CD14-positive monocyte (primary cell): ENCODE measurements around the gene TICAM2. TPM values are rescaled to one million over a fixed set of nuclear protein-coding genes. Genes with fewer than 3 reads are reported as not detected.
A peak's percentile ranks its signal among the peaks of the same experiment; 100 is the strongest.

Source experiments
- DNase-seq, 3 donors: peaks; one replicate each; pipeline ENCODE4 v3.0.0-alpha.2; 2011 to 2022
- H2AFZ ChIP-seq: 2 replicates; pipeline ENCODE4 v1.6.0; 2012; ENCODE audit warnings: mild to moderate bottlenecking, low read depth, low read length, inconsistent platforms; ENCODE audit not compliant: insufficient read depth, poor library complexity, severe bottlenecking
- H3K27ac ChIP-seq, 2 donors: 1 replicate in 1 of 2; 2 replicates in 1 of 2; pipeline ENCODE4 v1.5.1; 2012 to 2013; ENCODE audit warnings: low read length in 2 of 2, control low read depth in 1 of 2, inconsistent platforms in 1 of 2, low read depth in 1 of 2, mild to moderate bottlenecking in 1 of 2
- H3K27me3 ChIP-seq, 2 donors: one replicate each; pipeline versions ENCODE4 v1.6.0 to v1.6.1; 2011 to 2013; ENCODE audit warnings: low read length in 2 of 2; ENCODE audit not compliant: control insufficient read depth in 2 of 2, insufficient read depth in 2 of 2
- H3K36me3 ChIP-seq, 2 donors: replicated peaks in 1 of 2; 1 replicate in 1 of 2; 2 replicates in 1 of 2; pipeline versions ENCODE4 v1.5.1 to v1.6.1; 2012 to 2013; ENCODE audit warnings: low read length in 2 of 2, control low read depth in 1 of 2, inconsistent platforms in 1 of 2, mild to moderate bottlenecking in 1 of 2; ENCODE audit not compliant: insufficient read depth in 2 of 2, control insufficient read depth in 1 of 2
- H3K4me1 ChIP-seq, 2 donors: 1 replicate in 1 of 2; 2 replicates in 1 of 2; pipeline versions ENCODE4 v1.5.1 to v1.6.1; 2012 to 2013; ENCODE audit warnings: low read length in 2 of 2, control low read depth in 1 of 2, inconsistent platforms in 1 of 2, mild to moderate bottlenecking in 1 of 2, moderate library complexity in 1 of 2; ENCODE audit not compliant: insufficient read depth in 2 of 2, control insufficient read depth in 1 of 2
- H3K4me2 ChIP-seq: replicated peaks from 2 replicates; pipeline ENCODE3; 2012; ENCODE audit warnings: low read length, moderate library complexity, mild to moderate bottlenecking; ENCODE audit not compliant: poor library complexity, severe bottlenecking; ENCODE audit errors: extremely low read depth
- H3K4me3 ChIP-seq, 3 experiments: fragments of 200-600 bp in 1 of 3; sonication (generic) in 1 of 3; replicated peaks in 1 of 3; 1 replicate in 2 of 3; 2 replicates in 1 of 3; pipeline ENCODE4 v1.5.1; 2011 to 2013; ENCODE audit warnings: low read length in 3 of 3, mild to moderate bottlenecking in 3 of 3, control low read depth in 2 of 3, low read depth in 2 of 3, inconsistent platforms in 1 of 3, moderate library complexity in 1 of 3
- H3K79me2 ChIP-seq: 2 replicates; pipeline ENCODE4 v1.6.0; 2012; ENCODE audit warnings: mild to moderate bottlenecking, control low read depth, inconsistent platforms, low read length, moderate library complexity; ENCODE audit not compliant: insufficient read depth
- H3K9ac ChIP-seq: 2 replicates; pipeline ENCODE4 v1.6.0; 2017; ENCODE audit warnings: low read length, mild to moderate bottlenecking; ENCODE audit not compliant: insufficient read depth, poor library complexity, severe bottlenecking
- H3K9me3 ChIP-seq, 2 donors: replicated peaks in 1 of 2; 1 replicate in 1 of 2; 2 replicates in 1 of 2; pipeline versions ENCODE4 v1.5.1 to v1.6.1; 2012 to 2013; ENCODE audit warnings: low read length in 2 of 2, control low read depth in 1 of 2; ENCODE audit not compliant: control insufficient read depth in 1 of 2, insufficient read depth in 1 of 2
- H4K20me1 ChIP-seq: 2 replicates; pipeline ENCODE4 v1.6.0; 2012; ENCODE audit warnings: mild to moderate bottlenecking, low read length, control low read depth, moderate library complexity; ENCODE audit not compliant: insufficient read depth
- H3K27ac Mint-ChIP-seq, 7 donors: one replicate each; pipeline ENCODE4 v1.8.0; 2020; ENCODE audit warnings: mild to moderate bottlenecking in 7 of 7, mixed read lengths in 7 of 7, moderate library complexity in 6 of 7, inconsistent platforms in 2 of 7
- H3K27me3 Mint-ChIP-seq, 3 donors: one replicate each; pipeline ENCODE4 v1.8.0; 2021 to 2022; ENCODE audit warnings: low read depth in 3 of 3, mild to moderate bottlenecking in 3 of 3, mixed read lengths in 3 of 3, moderate library complexity in 3 of 3, inconsistent platforms in 1 of 3
- H3K36me3 Mint-ChIP-seq, 2 donors: one replicate each; pipeline ENCODE4 v1.8.0; 2020; ENCODE audit warnings: mixed read lengths in 2 of 2, inconsistent platforms in 1 of 2, mild to moderate bottlenecking in 1 of 2
- H3K4me1 Mint-ChIP-seq: one replicate; pipeline ENCODE4 v1.8.0; 2020; ENCODE audit warnings: mild to moderate bottlenecking, mixed read lengths
- H3K4me3 Mint-ChIP-seq, 2 donors: one replicate each; pipeline ENCODE4 v1.8.0; 2020; ENCODE audit warnings: mild to moderate bottlenecking in 2 of 2, mixed read lengths in 2 of 2, moderate library complexity in 1 of 2
- H3K9me3 Mint-ChIP-seq, 7 donors: one replicate each; pipeline ENCODE4 v1.8.0; 2020 to 2022; ENCODE audit warnings: mixed read lengths in 7 of 7, mild to moderate bottlenecking in 6 of 7, moderate library complexity in 6 of 7, inconsistent platforms in 2 of 7
- WGBS: methylation state at CpG from one replicate; pipeline ENCODE4 v1.1.5; 2013; ENCODE audit warnings: missing lambda C conversion rate; ENCODE audit not compliant: insufficient coverage; 5-methylcytosine and 5-hydroxymethylcytosine counted together
- intact Hi-C, 2 donors: fragments of 100-400 bp; cut with micrococcal nuclease; formaldehyde crosslinking; loops; one replicate each; pipeline versions ENCODE4 v1.15.0 to v1.15.1; 2023
- polyA plus RNA-seq, 3 donors: library from polyadenylated mRNA; depleted of rRNA in 1 of 3; unstranded in 2 of 3; stranded (reverse) in 1 of 3; fragments of 300-500 nt in 2 of 3; fragments of >200 nt in 1 of 3; fragmentation: Illumina TruSeq in 2 of 3; gene quantifications; 1 replicate in 2 of 3; 2 replicates in 1 of 3; pipeline ENCODE4 v1.2.3, GENCODE V29; 2012 to 2021
- TF ChIP-seq, protein P1 (sequence below): fragments of 200-600 bp; IDR thresholded peaks from one replicate; pipeline ENCODE4 v1.8.0; 2022; ENCODE audit warnings: antibody characterized with exemption, mild to moderate bottlenecking

Gene TICAM2
- polyA plus RNA-seq, 3 donors: 3.5 to 25.1 (median 14.6) TPM

GRCh38 chr5:115611873-115612272 lies 9.6 kb upstream of the TICAM2 start:
- no peaks in the 10 kb centered on the region for H3K27me3 ChIP-seq
- no peak overlapping the region for H3K4me3 ChIP-seq
- Mint-ChIP-seq H3K9me3 (no peaks in the 10 kb centered on the region), H3K27ac (no peak overlapping the region), H3K27me3 (peaks cover 0 to 1% (median 0%) of the 10 kb centered on the region in 3 donors), H3K4me3 (no peak overlapping the region), H3K4me1 (no peaks in the 10 kb centered on the region), H3K36me3 (peaks cover 41 to 52% of the 10 kb centered on the region in 2 donors)
- no peak overlapping the region for H3K4me2 ChIP-seq
- intact Hi-C loops: loop anchor here in 1 of 2 donors (2.0 kb wide), 1 partner anchor 13 kb away; no protein-coding TSS in a partner anchor
- peaks cover 22% of the 10 kb centered on the region for H3K79me2 ChIP-seq
- 90% methylated on average over 4 of the region's 5 CpGs for whole genome bisulfite sequencing
- H2AFZ ChIP-seq: no peak overlapping the region
- no peak overlapping the region for H3K27ac ChIP-seq
- no peak for DNase-seq
- H3K4me1 ChIP-seq: no peaks in the 10 kb centered on the region
- peaks cover 46 to 65% of the 10 kb centered on the region in 2 donors for H3K36me3 ChIP-seq
- H3K9ac ChIP-seq: no peak overlapping the region
- peaks cover 32% of the 10 kb centered on the region for H4K20me1 ChIP-seq
- no peaks in the 10 kb centered on the region for H3K9me3 ChIP-seq
- TF ChIP-seq, protein P1, sequence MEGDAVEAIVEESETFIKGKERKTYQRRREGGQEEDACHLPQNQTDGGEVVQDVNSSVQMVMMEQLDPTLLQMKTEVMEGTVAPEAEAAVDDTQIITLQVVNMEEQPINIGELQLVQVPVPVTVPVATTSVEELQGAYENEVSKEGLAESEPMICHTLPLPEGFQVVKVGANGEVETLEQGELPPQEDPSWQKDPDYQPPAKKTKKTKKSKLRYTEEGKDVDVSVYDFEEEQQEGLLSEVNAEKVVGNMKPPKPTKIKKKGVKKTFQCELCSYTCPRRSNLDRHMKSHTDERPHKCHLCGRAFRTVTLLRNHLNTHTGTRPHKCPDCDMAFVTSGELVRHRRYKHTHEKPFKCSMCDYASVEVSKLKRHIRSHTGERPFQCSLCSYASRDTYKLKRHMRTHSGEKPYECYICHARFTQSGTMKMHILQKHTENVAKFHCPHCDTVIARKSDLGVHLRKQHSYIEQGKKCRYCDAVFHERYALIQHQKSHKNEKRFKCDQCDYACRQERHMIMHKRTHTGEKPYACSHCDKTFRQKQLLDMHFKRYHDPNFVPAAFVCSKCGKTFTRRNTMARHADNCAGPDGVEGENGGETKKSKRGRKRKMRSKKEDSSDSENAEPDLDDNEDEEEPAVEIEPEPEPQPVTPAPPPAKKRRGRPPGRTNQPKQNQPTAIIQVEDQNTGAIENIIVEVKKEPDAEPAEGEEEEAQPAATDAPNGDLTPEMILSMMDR: no peak

DNA sequence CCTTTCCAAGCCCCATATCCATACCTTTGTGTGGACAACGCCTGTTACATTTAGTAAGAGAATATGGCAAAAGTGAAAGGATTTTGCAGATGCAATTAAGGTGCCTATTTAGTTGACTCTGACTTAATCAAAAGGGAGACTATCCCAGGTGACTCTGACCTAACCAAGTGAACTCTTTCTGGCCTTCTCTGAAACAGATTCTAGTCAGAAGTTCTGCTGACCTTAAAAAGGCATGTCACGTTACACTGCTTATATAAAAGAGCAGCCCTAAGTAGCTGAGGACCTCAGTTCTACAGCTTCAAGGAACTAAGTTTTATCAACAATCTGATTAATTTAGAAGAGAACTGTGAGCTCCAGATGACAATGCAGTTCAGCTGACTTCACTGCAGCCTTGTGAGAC lies 5.7 kb upstream of the TICAM2 start:
- H3K27ac Mint-ChIP-seq: peak overlapping the region in 1 of 7 donors; percentile 35
- H3K79me2 ChIP-seq: peaks cover 6% of the 10 kb centered on the region
- H3K27me3 Mint-ChIP-seq: peaks cover 0 to 3% (median 0%) of the 10 kb centered on the region in 3 donors
- H3K9me3 ChIP-seq: no peaks in the 10 kb centered on the region
- no peak overlapping the region for H3K4me2 ChIP-seq
- H3K36me3 Mint-ChIP-seq: peaks cover 28 to 36% of the 10 kb centered on the region in 2 donors
- H3K36me3 ChIP-seq: peaks cover 16 to 27% of the 10 kb centered on the region in 2 donors
- H3K4me3 Mint-ChIP-seq: no peak overlapping the region
- H3K4me1 ChIP-seq: peaks cover 16 to 17% of the 10 kb centered on the region in 2 donors
- no peak overlapping the region for H3K9ac ChIP-seq
- no peak overlapping the region for H2AFZ ChIP-seq
- no peak for DNase-seq
- peaks cover 15% of the 10 kb centered on the region for H3K4me1 Mint-ChIP-seq
- WGBS: no CpG with 5 or more reads among the region's 2 CpGs
- no peak overlapping the region for H3K27ac ChIP-seq
- intact Hi-C loops: loop anchor here (10.0 kb wide), 2 partner anchors 63 to 433 kb away; partner anchors contain the start of gene FEM1C (in 1 of the 2)
- H3K4me3 ChIP-seq: no peak overlapping the region
- no peaks in the 10 kb centered on the region for H3K9me3 Mint-ChIP-seq
- peaks cover 17% of the 10 kb centered on the region for H4K20me1 ChIP-seq
- no peaks in the 10 kb centered on the region for H3K27me3 ChIP-seq
- TF ChIP-seq, protein P1: no peak
